OCI-LY7 (cell line): ENCODE results near the gene DNALI1.

Experiments used
- EZH2phosphoT487 ChIP-seq: fragments of 200-600 bp; sonication (generic); IDR thresholded peaks from 2 replicates; pipeline ENCODE4 v1.6.1; 2018; ENCODE audit warnings: low read depth, borderline replicate concordance, mild to moderate bottlenecking, mixed run types, antibody characterized with exemption, low read length, moderate library complexity, mixed read lengths
- TF ChIP-seq, protein P1 (sequence below): fragments of 200-600 bp; sonication (generic); conservative IDR thresholded peaks from 2 replicates; pipeline ENCODE4 v1.5.1; 2014; ENCODE audit warnings: mild to moderate bottlenecking, antibody characterized with exemption, low read length, moderate library complexity, mixed read lengths

DNA sequence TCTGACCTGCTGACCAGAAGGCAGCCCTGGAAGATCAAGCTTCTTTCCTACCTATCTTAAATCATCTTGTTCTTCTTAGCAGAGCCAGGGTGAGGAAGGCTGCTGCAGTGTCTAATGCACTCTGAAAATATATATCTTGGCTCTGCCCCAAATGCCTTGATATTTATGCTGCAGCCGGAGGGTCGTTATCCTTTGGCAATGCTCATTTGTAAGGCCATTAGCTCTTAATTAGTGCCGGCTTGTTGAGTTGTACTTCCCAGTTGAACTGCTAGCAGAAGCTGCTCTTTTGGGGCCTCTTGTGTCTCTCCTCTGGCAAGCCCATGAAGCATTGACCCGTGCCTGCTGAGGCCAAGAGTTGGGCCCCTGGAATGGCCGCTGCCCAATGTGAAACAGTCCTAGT, 43.2 kb downstream of the DNALI1 start:
- TF ChIP-seq, protein P1, sequence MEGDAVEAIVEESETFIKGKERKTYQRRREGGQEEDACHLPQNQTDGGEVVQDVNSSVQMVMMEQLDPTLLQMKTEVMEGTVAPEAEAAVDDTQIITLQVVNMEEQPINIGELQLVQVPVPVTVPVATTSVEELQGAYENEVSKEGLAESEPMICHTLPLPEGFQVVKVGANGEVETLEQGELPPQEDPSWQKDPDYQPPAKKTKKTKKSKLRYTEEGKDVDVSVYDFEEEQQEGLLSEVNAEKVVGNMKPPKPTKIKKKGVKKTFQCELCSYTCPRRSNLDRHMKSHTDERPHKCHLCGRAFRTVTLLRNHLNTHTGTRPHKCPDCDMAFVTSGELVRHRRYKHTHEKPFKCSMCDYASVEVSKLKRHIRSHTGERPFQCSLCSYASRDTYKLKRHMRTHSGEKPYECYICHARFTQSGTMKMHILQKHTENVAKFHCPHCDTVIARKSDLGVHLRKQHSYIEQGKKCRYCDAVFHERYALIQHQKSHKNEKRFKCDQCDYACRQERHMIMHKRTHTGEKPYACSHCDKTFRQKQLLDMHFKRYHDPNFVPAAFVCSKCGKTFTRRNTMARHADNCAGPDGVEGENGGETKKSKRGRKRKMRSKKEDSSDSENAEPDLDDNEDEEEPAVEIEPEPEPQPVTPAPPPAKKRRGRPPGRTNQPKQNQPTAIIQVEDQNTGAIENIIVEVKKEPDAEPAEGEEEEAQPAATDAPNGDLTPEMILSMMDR = no peak
- TF ChIP-seq EZH2phosphoT487 = no peak
